GM13976 (cell line): ENCODE data around the gene LRRC8A.

Experiments used
- DNase-seq: peaks from one replicate; pipeline ENCODE4 v3.0.0; 2012; ENCODE audit warnings: low spot score
- in situ Hi-C: fragments of 300-500 bp; cut with MboI; formaldehyde crosslinking; loops from one replicate; pipeline ENCODE4 v1.12.0; 2022; ENCODE audit warnings: low sequenced_read_pairs, mixed read lengths, inconsistent platforms; ENCODE audit not compliant: unreplicated experiment
- TF ChIP-seq, protein P1 (sequence below): IDR thresholded peaks from 2 replicates; pipeline ENCODE4 v1.5.1; 2012; ENCODE audit warnings: borderline replicate concordance, mild to moderate bottlenecking; ENCODE audit not compliant: insufficient read depth; ENCODE audit errors: extremely low read depth, missing control alignments, control extremely low read depth

The LRRC8A gene

GRCh38 chr9:128916745-128917144, 34.8 kb downstream of the LRRC8A start:
- DNase-seq = no peak
- TF ChIP-seq, protein P1, sequence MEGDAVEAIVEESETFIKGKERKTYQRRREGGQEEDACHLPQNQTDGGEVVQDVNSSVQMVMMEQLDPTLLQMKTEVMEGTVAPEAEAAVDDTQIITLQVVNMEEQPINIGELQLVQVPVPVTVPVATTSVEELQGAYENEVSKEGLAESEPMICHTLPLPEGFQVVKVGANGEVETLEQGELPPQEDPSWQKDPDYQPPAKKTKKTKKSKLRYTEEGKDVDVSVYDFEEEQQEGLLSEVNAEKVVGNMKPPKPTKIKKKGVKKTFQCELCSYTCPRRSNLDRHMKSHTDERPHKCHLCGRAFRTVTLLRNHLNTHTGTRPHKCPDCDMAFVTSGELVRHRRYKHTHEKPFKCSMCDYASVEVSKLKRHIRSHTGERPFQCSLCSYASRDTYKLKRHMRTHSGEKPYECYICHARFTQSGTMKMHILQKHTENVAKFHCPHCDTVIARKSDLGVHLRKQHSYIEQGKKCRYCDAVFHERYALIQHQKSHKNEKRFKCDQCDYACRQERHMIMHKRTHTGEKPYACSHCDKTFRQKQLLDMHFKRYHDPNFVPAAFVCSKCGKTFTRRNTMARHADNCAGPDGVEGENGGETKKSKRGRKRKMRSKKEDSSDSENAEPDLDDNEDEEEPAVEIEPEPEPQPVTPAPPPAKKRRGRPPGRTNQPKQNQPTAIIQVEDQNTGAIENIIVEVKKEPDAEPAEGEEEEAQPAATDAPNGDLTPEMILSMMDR = no peak
- in situ Hi-C loops = no loop called here

- in situ Hi-C loops = no loop called here
- DNase-seq = no peak
- TF ChIP-seq, protein P1 = no peak
These were observed 35.4 kb downstream of the LRRC8A start for GRCh38 chr9:128917151-128917849.

GRCh38 chr9:128918921-128919320, 37.0 kb downstream of the LRRC8A start:
- in situ Hi-C loops = no loop called here
- DNase-seq = no peak
- TF ChIP-seq, protein P1 = no peak

- in situ Hi-C loops = loop anchor here (10.0 kb wide), 1 partner anchor 55 kb away; no protein-coding TSS in a partner anchor
- TF ChIP-seq, protein P1 = no peak
- DNase-seq = no peak
These were observed 37.6 kb downstream of the LRRC8A start for GRCh38 chr9:128919402-128920089.

- no peak for DNase-seq
- in situ Hi-C loops = loop anchor here (10.0 kb wide), 1 partner anchor 56 kb away; no protein-coding TSS in a partner anchor
- TF ChIP-seq, protein P1 = no peak
These were observed 38.6 kb downstream of the LRRC8A start, which contains the start of gene PHYHD1 for GRCh38 chr9:128920381-128921058. Gene PHYHD1 (plus strand): TSS chr9:128920982. CDS start chr9:128922324, 1,342 bp downstream.

GRCh38 chr9:128921881-128922763, 40.2 kb downstream of the LRRC8A start:
- no peak for DNase-seq
- TF ChIP-seq, protein P1 = no peak
- in situ Hi-C loops = loop anchor here (10.0 kb wide), 1 partner anchor 57 kb away; no protein-coding TSS in a partner anchor
